ENCODE measurements around the gene HPSE2.

DNA sequence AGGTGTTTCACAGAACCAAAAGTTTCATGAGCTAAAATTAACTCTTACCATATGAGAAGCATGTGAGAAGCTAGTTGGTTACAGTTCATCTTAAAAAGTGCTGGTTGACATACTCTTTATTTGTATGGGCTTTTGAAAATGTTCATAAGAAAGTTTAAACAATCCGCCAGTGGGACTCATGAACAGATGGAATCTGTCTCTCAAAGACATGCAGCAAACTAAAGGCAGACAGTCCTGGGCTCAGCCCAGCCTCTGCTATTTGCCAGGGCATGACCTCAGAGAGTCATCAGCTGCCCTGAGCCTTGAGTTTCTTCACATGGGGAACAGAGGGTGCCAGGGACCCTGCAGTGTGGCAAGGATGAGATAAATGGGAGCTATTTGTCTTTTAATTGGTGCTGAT lies 823.9 kb downstream of the HPSE2 start:
- TF ChIP-seq, protein P1, sequence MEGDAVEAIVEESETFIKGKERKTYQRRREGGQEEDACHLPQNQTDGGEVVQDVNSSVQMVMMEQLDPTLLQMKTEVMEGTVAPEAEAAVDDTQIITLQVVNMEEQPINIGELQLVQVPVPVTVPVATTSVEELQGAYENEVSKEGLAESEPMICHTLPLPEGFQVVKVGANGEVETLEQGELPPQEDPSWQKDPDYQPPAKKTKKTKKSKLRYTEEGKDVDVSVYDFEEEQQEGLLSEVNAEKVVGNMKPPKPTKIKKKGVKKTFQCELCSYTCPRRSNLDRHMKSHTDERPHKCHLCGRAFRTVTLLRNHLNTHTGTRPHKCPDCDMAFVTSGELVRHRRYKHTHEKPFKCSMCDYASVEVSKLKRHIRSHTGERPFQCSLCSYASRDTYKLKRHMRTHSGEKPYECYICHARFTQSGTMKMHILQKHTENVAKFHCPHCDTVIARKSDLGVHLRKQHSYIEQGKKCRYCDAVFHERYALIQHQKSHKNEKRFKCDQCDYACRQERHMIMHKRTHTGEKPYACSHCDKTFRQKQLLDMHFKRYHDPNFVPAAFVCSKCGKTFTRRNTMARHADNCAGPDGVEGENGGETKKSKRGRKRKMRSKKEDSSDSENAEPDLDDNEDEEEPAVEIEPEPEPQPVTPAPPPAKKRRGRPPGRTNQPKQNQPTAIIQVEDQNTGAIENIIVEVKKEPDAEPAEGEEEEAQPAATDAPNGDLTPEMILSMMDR (IDR thresholded peaks at IDR 0.05): no peak
- TF ChIP-seq EHMT2 (IDR thresholded peaks at IDR 0.05; ENCODE audit: low read depth) (no peak), POLR2A (IDR thresholded peaks at IDR 0.05; ENCODE audit: low read length) (no peak)

Data from A549 (cell line).